ENCODE data around the gene P2RX7.
A peak's percentile ranks its signal among the peaks of the same experiment; 100 is the strongest.
"Not testable (repeated sequence)": the region's sequence is repeated elsewhere in the genome, so short reads cannot be mapped to it uniquely, and the experiment has no call there.

Gene P2RX7

DNA sequence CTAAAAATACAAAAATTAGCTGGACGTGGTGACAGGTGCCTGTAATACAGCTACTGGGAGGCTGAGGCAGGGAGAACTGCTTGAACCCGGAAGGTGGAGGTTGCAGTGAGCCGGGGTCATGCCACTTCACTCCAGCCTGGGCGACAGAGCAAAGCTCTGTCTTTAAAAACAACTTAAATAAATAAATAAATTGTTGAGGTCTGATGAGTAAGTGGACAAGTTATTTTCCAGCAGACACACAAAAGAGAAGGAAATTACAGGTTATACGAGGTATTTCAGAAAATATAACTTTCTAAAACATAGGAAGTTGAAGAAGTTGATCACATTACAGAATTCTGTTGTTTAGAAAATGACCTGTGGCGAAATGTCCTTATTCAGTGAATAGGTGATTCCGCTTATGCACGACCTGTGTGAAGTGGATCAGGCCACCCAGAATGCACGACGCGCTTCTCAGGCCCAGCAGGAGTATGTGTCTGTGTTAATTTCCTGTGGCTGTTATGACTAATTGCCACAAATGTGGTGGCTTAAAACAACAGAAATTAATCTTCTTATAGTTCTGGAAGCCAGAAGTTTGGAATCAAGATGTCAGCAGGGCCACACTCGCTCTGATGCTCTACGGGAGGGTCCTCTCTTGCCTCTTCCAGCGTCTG, 38.1 kb downstream of the P2RX7 start:
- DNase-seq (ENCODE audit: low read depth): no peak

GRCh38 chr12:121172145-121172544, 39.5 kb downstream of the P2RX7 start:
- no peak for DNase-seq (ENCODE audit: low read depth)

DNA sequence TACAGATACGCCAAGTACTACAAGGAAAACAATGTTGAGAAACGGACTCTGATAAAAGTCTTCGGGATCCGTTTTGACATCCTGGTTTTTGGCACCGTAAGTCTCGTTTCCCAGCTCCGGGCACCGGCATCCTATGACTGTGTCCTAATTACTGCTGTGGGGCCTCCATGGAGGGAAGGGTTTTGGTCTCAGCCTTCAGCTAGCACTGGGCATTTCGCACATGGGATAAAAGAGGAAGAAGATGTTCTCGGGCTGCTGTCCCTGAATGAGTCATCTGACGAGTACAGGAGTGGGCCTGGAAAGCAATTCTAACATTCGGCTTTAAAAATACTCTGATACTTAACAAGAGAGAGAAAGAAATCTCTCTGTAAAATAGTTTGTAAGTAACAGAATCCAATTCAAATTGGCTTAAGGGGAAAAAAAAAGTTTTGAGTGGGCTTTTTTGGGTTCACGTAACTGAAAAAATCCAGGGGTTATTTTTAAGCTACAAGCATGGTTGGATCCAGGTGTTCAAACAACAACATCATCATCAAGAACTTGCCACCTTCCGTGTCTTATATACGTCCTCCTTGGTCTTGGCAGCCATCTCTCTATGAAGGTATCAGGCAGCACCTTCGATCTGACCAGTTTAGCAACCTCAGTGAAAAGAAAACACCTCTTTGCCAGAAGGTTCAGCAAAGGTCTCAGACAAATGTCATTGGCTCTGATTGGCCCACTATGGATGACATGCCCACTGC, 42.9 kb downstream of the P2RX7 start:
- no peak for DNase-seq (ENCODE audit: low read depth)

DNA sequence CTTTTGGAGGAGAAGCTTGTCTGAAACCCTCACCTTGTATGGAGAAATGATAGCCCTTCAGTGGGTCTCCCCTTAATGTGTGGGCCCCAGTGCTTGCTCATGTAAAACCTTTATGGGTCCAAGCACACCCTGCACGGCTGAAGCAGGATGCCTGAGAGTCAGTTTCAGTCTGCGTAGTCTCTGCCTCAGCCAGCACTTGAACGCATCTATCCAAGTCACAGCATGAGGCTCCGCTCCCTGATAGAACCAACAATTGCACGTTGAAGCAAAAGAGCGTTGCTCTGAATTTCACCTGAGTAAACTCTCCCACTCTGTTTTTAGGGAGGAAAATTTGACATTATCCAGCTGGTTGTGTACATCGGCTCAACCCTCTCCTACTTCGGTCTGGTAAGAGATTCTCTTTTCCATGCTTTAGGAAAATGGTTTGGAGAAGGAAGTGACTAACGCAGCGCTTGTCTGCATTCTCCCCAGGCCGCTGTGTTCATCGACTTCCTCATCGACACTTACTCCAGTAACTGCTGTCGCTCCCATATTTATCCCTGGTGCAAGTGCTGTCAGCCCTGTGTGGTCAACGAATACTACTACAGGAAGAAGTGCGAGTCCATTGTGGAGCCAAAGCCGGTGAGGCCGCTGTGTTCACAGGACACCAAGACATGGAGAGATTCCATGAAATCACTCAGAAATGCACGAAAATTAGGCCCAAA, 44.3 kb downstream of the P2RX7 start:
- no peak for DNase-seq (ENCODE audit: low read depth)

DNA sequence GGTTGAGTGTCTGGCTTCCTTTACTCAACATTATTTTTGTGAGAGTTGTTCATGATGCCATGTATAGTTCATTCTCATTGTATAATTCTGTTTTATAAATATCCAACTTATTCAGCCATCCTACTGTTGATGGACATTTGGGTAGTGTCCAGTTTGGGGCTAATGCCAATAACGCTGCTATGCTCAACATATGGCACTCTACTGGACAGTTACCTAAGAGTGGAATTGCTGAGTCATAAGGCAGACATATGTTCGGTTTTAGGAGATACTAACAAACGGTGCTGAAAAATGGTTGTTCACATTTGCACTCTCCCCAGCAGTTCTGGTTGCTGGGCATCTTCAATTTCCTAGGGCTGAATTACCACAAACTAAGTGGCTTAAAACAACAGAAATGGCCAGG, 48.5 kb downstream of the P2RX7 start:
- DNase-seq (ENCODE audit: low read depth): peak; percentile 55

GRCh38 chr12:121182222-121182893, 49.7 kb downstream of the P2RX7 start:
- DNase-seq (ENCODE audit: low read depth): no peak

DNA sequence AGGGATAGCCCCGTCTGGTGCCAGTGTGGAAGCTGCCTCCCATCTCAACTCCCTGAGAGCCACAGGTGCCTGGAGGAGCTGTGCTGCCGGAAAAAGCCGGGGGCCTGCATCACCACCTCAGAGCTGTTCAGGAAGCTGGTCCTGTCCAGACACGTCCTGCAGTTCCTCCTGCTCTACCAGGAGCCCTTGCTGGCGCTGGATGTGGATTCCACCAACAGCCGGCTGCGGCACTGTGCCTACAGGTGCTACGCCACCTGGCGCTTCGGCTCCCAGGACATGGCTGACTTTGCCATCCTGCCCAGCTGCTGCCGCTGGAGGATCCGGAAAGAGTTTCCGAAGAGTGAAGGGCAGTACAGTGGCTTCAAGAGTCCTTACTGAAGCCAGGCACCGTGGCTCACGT, 51.7 kb downstream of the P2RX7 start:
- DNase-seq (ENCODE audit: low read depth): no peak

GRCh38 chr12:121184984-121185889, 52.6 kb downstream of the P2RX7 start:
- DNase-seq (ENCODE audit: low read depth): no peak

DNA sequence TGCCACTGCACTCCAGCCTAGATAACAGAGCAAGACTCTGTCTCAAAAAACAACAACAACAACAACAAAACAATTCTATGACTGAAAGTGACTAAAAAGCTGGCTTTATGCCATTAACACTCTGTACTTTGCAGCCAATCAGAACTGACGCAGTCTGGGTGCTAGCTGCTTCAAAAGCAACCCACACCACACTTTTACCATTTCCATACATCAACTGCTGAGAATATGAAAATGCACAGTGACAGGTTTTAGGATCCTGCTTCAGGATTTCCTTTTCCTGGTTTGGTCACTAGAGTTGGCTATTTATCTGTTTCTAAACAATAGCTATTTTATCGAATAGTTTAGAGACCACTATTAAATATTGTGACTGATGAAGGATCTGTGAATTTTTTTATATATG, 54.1 kb downstream of the P2RX7 start:
- no peak for DNase-seq (ENCODE audit: low read depth)

GRCh38 chr12:121187501-121187900, 54.8 kb downstream of the P2RX7 start:
- no peak for DNase-seq (ENCODE audit: low read depth)

GRCh38 chr12:121188227-121188626, 55.6 kb downstream of the P2RX7 start:
- no peak for DNase-seq (ENCODE audit: low read depth)

- no peak for DNase-seq (ENCODE audit: low read depth)
Measured at GRCh38 chr12:121189131-121189530, 56.5 kb downstream of the P2RX7 start.

DNA sequence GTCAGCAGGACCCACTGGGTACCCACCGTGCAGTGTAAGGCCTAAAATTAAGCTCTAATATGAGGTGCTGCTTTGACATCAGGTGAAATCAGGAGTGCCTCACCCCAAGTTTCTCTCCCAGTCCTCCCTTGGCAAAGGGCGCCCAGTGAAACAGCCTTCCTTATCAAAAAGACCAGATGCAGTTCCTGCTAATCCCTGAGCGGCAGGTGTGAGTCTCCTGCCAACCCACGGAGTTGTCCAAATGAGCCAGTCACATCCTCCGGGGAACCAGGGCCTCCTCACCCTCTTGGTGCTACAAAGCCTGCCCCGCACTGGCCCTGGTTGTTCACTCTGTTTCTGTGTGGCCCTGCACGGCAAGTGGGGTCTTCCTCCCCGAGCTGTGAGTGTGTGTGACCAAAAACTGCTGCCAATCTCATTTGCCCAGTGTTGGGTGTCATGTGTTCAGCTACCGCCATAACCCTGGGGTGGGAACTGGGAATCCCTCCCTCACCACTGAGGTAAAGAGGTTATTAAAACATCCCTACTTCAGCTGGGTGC, 57.0 kb downstream of the P2RX7 start:
- no peak for DNase-seq (ENCODE audit: low read depth)

DNA sequence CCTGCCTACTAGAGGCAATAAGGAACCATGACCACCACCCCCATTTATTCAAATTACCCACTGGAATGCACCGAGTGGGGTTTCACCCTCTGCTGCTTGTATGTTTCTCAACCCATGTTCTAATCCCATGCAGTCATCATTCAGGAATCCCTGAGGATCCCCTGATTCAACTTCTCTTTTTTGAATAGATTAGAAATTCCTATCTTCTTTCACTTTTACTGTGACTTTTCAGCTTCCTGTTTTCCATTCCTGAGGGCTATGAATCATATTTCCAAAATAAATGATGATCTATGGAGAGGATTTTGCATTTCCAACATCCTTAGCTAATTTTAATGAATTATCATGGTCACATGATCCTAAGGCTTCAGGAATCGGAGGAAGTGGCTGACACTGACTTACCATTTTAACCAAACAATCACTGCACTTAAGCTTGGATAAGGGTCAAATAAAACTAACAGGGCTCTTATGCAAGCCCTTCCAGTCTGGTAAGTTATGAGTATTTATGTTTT, 57.9 kb downstream of the P2RX7 start:
- peak; percentile 88 for DNase-seq (ENCODE audit: low read depth)

DNA sequence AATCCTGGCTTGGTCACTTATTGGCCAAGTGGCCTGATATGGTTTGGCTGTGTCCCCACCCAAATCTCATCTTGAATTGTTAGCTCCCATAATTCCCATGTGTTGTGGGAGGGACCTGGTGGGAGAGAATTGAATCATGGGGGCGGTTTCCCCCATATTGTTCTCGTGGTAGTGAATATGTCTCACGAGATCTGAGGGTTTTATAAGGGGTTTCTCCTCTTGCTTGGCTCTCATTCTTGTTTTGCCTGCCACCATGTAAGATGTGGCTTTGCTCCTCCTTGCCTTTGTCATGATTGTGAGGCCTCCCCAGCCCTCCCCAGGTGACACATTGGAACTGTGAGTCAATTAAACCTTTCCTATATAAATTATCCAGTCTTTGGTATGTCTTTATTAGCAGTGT, 58.5 kb downstream of the P2RX7 start:
- no peak for DNase-seq (ENCODE audit: low read depth)

GRCh38 chr12:121196902-121197301, 64.2 kb downstream of the P2RX7 start:
- DNase-seq (ENCODE audit: low read depth): no peak

DNA sequence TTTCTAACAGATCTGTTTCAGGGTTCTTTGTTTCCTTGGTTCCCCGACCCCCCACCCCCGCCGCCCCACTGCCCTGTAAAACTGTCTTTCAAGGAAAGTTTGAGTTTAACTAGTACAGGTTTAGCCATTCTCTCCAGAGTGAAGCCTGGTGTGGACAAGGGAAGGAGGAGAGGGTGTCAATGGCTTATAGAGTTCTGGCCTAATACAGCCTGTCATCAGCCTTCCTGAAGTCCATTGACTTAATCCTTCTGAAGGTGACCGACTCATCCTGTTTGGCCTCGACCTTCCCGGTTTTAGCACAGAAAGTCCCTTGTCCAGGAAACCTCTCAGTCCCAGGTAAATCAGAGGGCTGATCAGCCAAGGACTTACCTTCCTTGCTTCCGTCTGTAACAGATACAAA, 66.3 kb downstream of the P2RX7 start:
- no peak for DNase-seq (ENCODE audit: low read depth)

- DNase-seq (ENCODE audit: low read depth): not testable (repeated sequence)
Measured at GRCh38 chr12:121201140-121201539, 68.5 kb downstream of the P2RX7 start.

DNA sequence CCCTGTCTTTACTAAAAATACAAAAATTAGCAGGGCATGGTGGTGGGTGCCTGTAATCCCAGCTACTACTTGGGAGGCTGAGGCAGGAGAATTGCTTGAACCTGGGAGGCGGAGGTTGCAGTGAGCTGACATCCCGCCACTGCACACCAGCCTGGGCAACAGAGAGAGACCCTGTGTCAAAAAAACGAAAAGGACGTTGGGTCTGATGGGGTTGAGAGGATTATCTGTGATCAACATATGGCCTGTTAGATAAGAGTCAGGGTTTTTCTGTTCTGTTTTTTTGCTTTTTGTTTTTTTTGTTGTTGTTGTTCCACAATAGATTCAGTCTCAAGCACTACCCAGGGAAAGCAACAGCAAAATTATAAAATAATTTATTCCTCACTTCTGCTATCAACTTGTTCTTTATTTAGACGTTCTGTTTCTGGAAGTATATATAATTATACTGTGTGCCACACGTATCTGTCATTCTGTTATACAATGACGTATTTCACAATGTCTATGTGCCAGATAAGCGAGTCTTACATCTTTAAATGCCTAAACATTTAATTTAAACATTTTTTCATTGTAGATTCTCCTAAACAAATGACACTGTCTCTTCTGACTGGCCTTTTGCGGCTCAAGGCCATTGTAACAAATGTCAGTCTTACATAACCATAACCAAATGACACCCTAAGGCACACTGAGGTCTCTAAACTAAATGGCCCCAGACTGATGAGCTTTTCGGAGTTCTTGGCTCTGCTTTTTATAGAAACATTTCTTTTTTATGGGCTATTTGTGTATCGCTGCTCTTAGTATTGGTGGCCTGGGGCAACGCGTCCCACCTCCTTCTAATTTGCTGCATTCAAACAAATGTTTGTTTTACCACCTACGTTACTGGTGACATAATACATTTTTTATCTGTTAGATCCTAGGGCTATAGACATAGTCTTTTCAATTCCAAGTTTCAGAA, 70.0 kb downstream of the P2RX7 start:
- DNase-seq (ENCODE audit: low read depth): no peak

- DNase-seq (ENCODE audit: low read depth): no peak
Measured at GRCh38 chr12:121203482-121203881, 70.8 kb downstream of the P2RX7 start.
